ENCODE results near the gene ZFP36L1.

DNA sequence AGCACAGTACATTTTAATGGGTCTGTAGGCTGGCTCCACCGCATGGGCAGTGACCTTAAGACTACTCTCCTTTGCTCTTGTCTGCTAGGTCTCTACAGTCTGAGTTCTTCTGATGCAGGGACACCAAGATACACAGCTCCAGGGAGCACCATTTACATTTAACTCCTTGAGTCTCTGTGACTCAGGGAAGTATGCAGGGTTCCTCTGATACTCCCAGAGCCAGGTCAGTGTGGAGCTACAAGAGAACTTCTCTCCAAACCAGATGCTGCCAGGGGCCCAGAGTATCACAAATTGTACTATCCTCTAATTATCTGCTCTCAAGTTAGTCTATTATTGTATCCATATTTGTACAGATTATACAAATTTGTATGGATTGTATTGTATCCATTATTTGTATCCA is 15.2 kb downstream of the ZFP36L1 start:
- TF ChIP-seq NFYA (IDR thresholded peaks at IDR 0.05; ENCODE audit: borderline replicate concordance, low read depth, low read length) (no peak), RFX5 (IDR thresholded peaks at IDR 0.05; ENCODE audit: low read depth, low read length) (no peak), BRCA1 (IDR thresholded peaks at IDR 0.05; ENCODE audit: low read depth, low read length) (no peak)
- TF ChIP-seq, protein P1, sequence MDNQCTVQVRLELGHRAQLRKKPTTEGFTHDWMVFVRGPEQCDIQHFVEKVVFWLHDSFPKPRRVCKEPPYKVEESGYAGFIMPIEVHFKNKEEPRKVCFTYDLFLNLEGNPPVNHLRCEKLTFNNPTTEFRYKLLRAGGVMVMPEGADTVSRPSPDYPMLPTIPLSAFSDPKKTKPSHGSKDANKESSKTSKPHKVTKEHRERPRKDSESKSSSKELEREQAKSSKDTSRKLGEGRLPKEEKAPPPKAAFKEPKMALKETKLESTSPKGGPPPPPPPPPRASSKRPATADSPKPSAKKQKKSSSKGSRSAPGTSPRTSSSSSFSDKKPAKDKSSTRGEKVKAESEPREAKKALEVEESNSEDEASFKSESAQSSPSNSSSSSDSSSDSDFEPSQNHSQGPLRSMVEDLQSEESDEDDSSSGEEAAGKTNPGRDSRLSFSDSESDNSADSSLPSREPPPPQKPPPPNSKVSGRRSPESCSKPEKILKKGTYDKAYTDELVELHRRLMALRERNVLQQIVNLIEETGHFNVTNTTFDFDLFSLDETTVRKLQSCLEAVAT (IDR thresholded peaks at IDR 0.05): no peak

Measured in GM12878 (cell line).